ENCODE measurements around the gene MAML1.

MAML1 gene

GRCh38 chr5:179814090-179814489 is 81.5 kb downstream of the MAML1 start:
- TF ChIP-seq ZNF8 (CRISPR knock-in tag; IDR thresholded peaks at IDR 0.05) (no peak), GLIS3 (CRISPR knock-in tag; IDR thresholded peaks at IDR 0.05) (no peak), PATZ1 (CRISPR knock-in tag; IDR thresholded peaks at IDR 0.05; ENCODE audit: borderline replicate concordance) (no peak), ISL1 (CRISPR knock-in tag; IDR thresholded peaks at IDR 0.05) (no peak), SNAI2 (CRISPR knock-in tag; IDR thresholded peaks at IDR 0.05) (no peak), POU6F1 (CRISPR knock-in tag; IDR thresholded peaks at IDR 0.05; ENCODE audit: borderline replicate concordance, low read depth) (no peak), OSR1 (CRISPR knock-in tag; IDR thresholded peaks at IDR 0.05) (no peak), ZNF565 (CRISPR knock-in tag; conservative IDR thresholded peaks at IDR 0.05; ENCODE audit: low read depth) (no peak), CSRNP3 (CRISPR knock-in tag; IDR thresholded peaks at IDR 0.05) (no peak), TOX (CRISPR knock-in tag; IDR thresholded peaks at IDR 0.05; ENCODE audit: borderline replicate concordance) (no peak), CSDC2 (CRISPR knock-in tag; IDR thresholded peaks at IDR 0.05) (no peak), ESRRG (CRISPR knock-in tag; IDR thresholded peaks at IDR 0.05) (no peak), ZC3H10 (CRISPR knock-in tag; IDR thresholded peaks at IDR 0.05) (no peak), TSHZ2 (CRISPR knock-in tag; IDR thresholded peaks at IDR 0.05) (no peak), ZNF70 (CRISPR knock-in tag; IDR thresholded peaks at IDR 0.05) (no peak), PPARA (CRISPR knock-in tag; IDR thresholded peaks at IDR 0.05; ENCODE audit: borderline replicate concordance) (no peak)
- no peak for ATAC-seq

DNA sequence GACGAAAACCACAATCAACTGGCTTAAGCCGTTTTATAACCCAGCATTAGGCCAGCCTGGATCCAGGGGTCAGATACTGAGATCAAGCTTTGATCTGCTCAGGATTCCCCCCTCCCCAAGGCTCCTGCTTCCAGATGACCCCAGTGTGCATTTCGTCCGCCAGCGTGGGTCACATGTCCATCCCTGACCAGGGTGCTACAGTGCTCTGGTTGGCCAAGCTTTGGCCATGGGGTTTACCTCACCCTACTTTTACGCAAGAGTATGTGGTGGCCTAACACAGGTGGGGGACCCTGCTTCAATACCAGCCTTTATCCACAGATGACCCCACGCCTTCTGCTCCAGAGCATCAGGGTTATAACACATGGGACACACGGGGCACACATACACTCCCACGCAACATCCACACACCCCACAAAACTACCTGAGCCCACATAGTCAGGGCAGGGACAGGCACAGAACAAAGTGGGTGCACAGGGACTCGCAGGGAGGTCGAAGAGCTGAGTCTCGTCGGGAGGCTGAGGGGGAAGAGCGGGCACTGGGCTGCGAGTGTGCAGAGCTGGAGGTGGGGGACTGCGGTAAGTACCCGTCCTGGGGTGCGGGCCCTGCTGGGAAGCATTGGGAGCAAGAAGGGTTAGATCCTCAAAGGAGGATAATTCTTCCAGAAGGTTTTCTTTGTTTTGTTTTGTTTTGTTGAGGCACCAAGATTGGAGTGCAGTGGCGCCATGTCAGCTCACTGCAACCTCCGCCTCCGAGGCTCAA is 83.0 kb downstream of the MAML1 start:
- no peak for ATAC-seq
- no peak for TF ChIP-seq ZNF565 (CRISPR knock-in tag; conservative IDR thresholded peaks at IDR 0.05; ENCODE audit: low read depth)
- TF ChIP-seq ARNTL (CRISPR knock-in tag; IDR thresholded peaks at IDR 0.05; ENCODE audit: borderline replicate concordance, low read depth), result no peak
- TF ChIP-seq ISL1 (CRISPR knock-in tag; IDR thresholded peaks at IDR 0.05), result no peak
- TF ChIP-seq TCF4 (CRISPR knock-in tag; IDR thresholded peaks at IDR 0.05; ENCODE audit: borderline replicate concordance), result no peak
- TF ChIP-seq GLIS3 (CRISPR knock-in tag; IDR thresholded peaks at IDR 0.05), result no peak

DNA sequence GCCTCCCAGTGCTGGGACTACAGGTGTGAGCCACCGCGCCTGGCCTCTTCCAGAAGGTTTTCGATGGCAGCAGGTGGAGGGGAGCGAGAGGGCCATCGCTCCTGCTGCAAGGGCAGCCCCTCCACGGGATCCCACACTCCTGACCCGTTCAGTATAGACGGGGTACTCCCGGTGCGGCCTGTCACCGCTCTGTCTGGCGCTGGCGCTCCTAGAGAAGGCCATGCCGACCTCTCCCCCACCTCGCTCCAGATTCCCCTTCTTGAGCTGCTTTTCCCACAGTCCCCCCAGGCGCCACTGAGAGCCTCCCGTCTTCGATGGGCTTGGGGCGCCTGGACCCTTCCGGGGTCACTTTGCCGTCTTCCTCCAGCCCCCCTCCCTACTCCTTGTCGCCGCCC is 83.8 kb downstream of the MAML1 start:
- no peak for ATAC-seq
- no peak for TF ChIP-seq CSDC2 (CRISPR knock-in tag; IDR thresholded peaks at IDR 0.05)
- no peak for TF ChIP-seq ARNTL (CRISPR knock-in tag; IDR thresholded peaks at IDR 0.05; ENCODE audit: borderline replicate concordance, low read depth)
- no peak for TF ChIP-seq RARB (CRISPR knock-in tag; IDR thresholded peaks at IDR 0.05)
- TF ChIP-seq CREB5 (CRISPR knock-in tag; IDR thresholded peaks at IDR 0.05; ENCODE audit: low read depth), result no peak
- no peak for TF ChIP-seq ZFP30 (CRISPR knock-in tag; IDR thresholded peaks at IDR 0.05)
- TF ChIP-seq TSHZ2 (CRISPR knock-in tag; IDR thresholded peaks at IDR 0.05), result no peak
- no peak for TF ChIP-seq ZNF70 (CRISPR knock-in tag; IDR thresholded peaks at IDR 0.05)

Measured in SK-N-SH treated with all-trans-retinoic acid at 6 μM for 48 hours (cell line).